Endothelial cell of umbilical vein (primary cell): Measurements from ENCODE around the gene ZIC3.

Source experiments
- CTCF ChIP-seq, 2 donors: IDR thresholded peaks; 1 replicate in 1 of 2; 2 replicates in 1 of 2; pipeline ENCODE4 v1.5.1; 2011; ENCODE audit warnings: low read length in 2 of 2, mild to moderate bottlenecking in 2 of 2, moderate library complexity in 2 of 2, control low read depth in 1 of 2, inconsistent platforms in 1 of 2, low read depth in 1 of 2; ENCODE audit not compliant: insufficient read depth in 1 of 2; ENCODE audit errors: extremely low read depth in 1 of 2
- EZH2 ChIP-seq: IDR thresholded peaks from 2 replicates; pipeline ENCODE4 v1.6.1; 2012; ENCODE audit warnings: borderline replicate concordance, low read depth, mild to moderate bottlenecking, moderate library complexity, low read length, inconsistent platforms; ENCODE audit not compliant: severe bottlenecking
- FOS ChIP-seq: IDR thresholded peaks from 2 replicates; pipeline ENCODE4 v1.6.1; 2011; ENCODE audit warnings: mild to moderate bottlenecking, low read length, moderate library complexity, borderline replicate concordance; ENCODE audit not compliant: insufficient read depth
- GATA2 ChIP-seq: IDR thresholded peaks from 2 replicates; pipeline ENCODE4 v1.7.0; 2011; ENCODE audit warnings: low read depth, mild to moderate bottlenecking, moderate library complexity, mixed read lengths, low read length; ENCODE audit not compliant: insufficient read length, insufficient read depth
- MAX ChIP-seq: IDR thresholded peaks from 2 replicates; pipeline ENCODE4 v1.6.1; 2011; ENCODE audit not compliant: insufficient read depth, insufficient read length
- POLR2A ChIP-seq: IDR thresholded peaks from 2 replicates; pipeline ENCODE4 v1.6.1; 2012; ENCODE audit warnings: low read depth, mild to moderate bottlenecking, control low read depth, low read length
- POLR2AphosphoS5 ChIP-seq: IDR thresholded peaks from 2 replicates; pipeline ENCODE4 v1.6.1; 2012; ENCODE audit warnings: low read depth, mild to moderate bottlenecking, control low read depth, low read length, moderate library complexity; ENCODE audit not compliant: insufficient read depth

GRCh38 chrX:137566746-137567679, 1.1 kb downstream of the ZIC3 start:
- TF ChIP-seq FOS (no peak), EZH2 (peak; percentile 27), CTCF (IDR thresholded peaks at IDR 0.05; ENCODE audit: extremely low read depth in 1 of 2, insufficient read depth in 1 of 2, low read depth in 1 of 2, low read length in 2 of 2) (no peak), GATA2 (no peak), MAX (no peak), POLR2A (no peak), POLR2AphosphoS5 (no peak)
